Measurements from ENCODE around the gene NPR1. TPM values are rescaled to one million over a fixed set of nuclear protein-coding genes. Genes with fewer than 3 reads are reported as not detected.

Gene NPR1
- total RNA-seq, 1 donor from 2014 or later = 57.1 TPM

GRCh38 chr1:153685544-153686340, 7.3 kb downstream of the NPR1 start:
- peak overlapping the region; percentile 85 for H3K27ac Mint-ChIP-seq (ENCODE audit: unreplicated experiment)
- no peak for TF ChIP-seq CTCF (IDR thresholded peaks at IDR 0.05; ENCODE audit: unreplicated experiment)
- peaks cover 29% of the 10 kb centered on the region for H3K4me1 Mint-ChIP-seq (ENCODE audit: unreplicated experiment)
- DNase-seq (ENCODE audit: low spot score) = no peak
- no peak overlapping the region for H3K4me3 Mint-ChIP-seq (ENCODE audit: unreplicated experiment)
- peaks cover 64% of the 10 kb centered on the region for H3K36me3 Mint-ChIP-seq (ENCODE audit: low read depth, unreplicated experiment)
- no peaks in the 10 kb centered on the region for H3K9me3 Mint-ChIP-seq (ENCODE audit: unreplicated experiment)
- H3K27me3 Mint-ChIP-seq (ENCODE audit: unreplicated experiment) = no peaks in the 10 kb centered on the region

- no peak overlapping the region for H3K4me3 Mint-ChIP-seq (ENCODE audit: unreplicated experiment)
- peaks cover 1% of the 10 kb centered on the region for H3K27me3 Mint-ChIP-seq (ENCODE audit: unreplicated experiment)
- H3K36me3 Mint-ChIP-seq (ENCODE audit: low read depth, unreplicated experiment) = peaks cover 55% of the 10 kb centered on the region
- no peak for DNase-seq (ENCODE audit: low spot score)
- no peak overlapping the region for H3K27ac Mint-ChIP-seq (ENCODE audit: unreplicated experiment)
- TF ChIP-seq CTCF (IDR thresholded peaks at IDR 0.05; ENCODE audit: unreplicated experiment) = no peak
- H3K9me3 Mint-ChIP-seq (ENCODE audit: unreplicated experiment) = no peaks in the 10 kb centered on the region
- H3K4me1 Mint-ChIP-seq (ENCODE audit: unreplicated experiment) = peaks cover 18% of the 10 kb centered on the region
Observed at GRCh38 chr1:153687346-153688125, 9.0 kb downstream of the NPR1 start.

- Mint-ChIP-seq H3K27ac (ENCODE audit: unreplicated experiment) (peak overlapping the region; percentile 17), H3K27me3 (ENCODE audit: unreplicated experiment) (peaks cover 1% of the 10 kb centered on the region), H3K9me3 (ENCODE audit: unreplicated experiment) (no peaks in the 10 kb centered on the region), H3K4me3 (ENCODE audit: unreplicated experiment) (peak overlapping the region; percentile 75), H3K36me3 (ENCODE audit: low read depth, unreplicated experiment) (peaks cover 50% of the 10 kb centered on the region), H3K4me1 (ENCODE audit: unreplicated experiment) (peaks cover 18% of the 10 kb centered on the region)
- no peak for DNase-seq (ENCODE audit: low spot score)
- no peak for TF ChIP-seq CTCF (IDR thresholded peaks at IDR 0.05; ENCODE audit: unreplicated experiment)
Observed at GRCh38 chr1:153688276-153688675, 9.8 kb downstream of the NPR1 start.

- no peak for TF ChIP-seq CTCF (IDR thresholded peaks at IDR 0.05; ENCODE audit: unreplicated experiment)
- Mint-ChIP-seq H3K27ac (ENCODE audit: unreplicated experiment) (peak overlapping the region; percentile 17), H3K9me3 (ENCODE audit: unreplicated experiment) (no peaks in the 10 kb centered on the region), H3K27me3 (ENCODE audit: unreplicated experiment) (peaks cover 1% of the 10 kb centered on the region), H3K36me3 (ENCODE audit: low read depth, unreplicated experiment) (peaks cover 44% of the 10 kb centered on the region), H3K4me3 (ENCODE audit: unreplicated experiment) (peak overlapping the region; percentile 75), H3K4me1 (ENCODE audit: unreplicated experiment) (peaks cover 18% of the 10 kb centered on the region)
- no peak for DNase-seq (ENCODE audit: low spot score)
Observed at GRCh38 chr1:153688736-153689328, 10.3 kb downstream of the NPR1 start.

Measured in endothelial cell (in vitro differentiated cells).